Skeletal muscle satellite cell (primary cell): ENCODE measurements around the gene PGPEP1.

Source experiments
- H3K27me3 ChIP-seq: 2 replicates; pipeline ENCODE4 v1.7.0; 2013; ENCODE audit warnings: low read length; ENCODE audit not compliant: control insufficient read depth, insufficient read depth
- H3K36me3 ChIP-seq: 2 replicates; pipeline ENCODE4 v1.7.0; 2013; ENCODE audit warnings: mild to moderate bottlenecking, control low read depth, low read length; ENCODE audit not compliant: insufficient read depth
- H3K4me1 ChIP-seq: 2 replicates; pipeline ENCODE4 v1.7.0; 2013; ENCODE audit warnings: low read length; ENCODE audit not compliant: control insufficient read depth, insufficient read depth
- H3K4me2 ChIP-seq: 2 replicates; pipeline ENCODE4 v1.7.0; 2013; ENCODE audit warnings: mild to moderate bottlenecking, low read length
- H3K4me3 ChIP-seq: 2 replicates; pipeline ENCODE4 v1.7.0; 2013; ENCODE audit warnings: low read length
- H3K9ac ChIP-seq: 2 replicates; pipeline ENCODE4 v1.7.0; 2013; ENCODE audit warnings: mild to moderate bottlenecking, low read depth, low read length, moderate library complexity
- H3K9me3 ChIP-seq: replicated peaks from 2 replicates; pipeline ENCODE4 v1.7.0; 2013; ENCODE audit warnings: mild to moderate bottlenecking, control low read depth, low read length

PGPEP1 gene

GRCh38 chr19:18388960-18389725 lies 48.7 kb downstream of the PGPEP1 start:
- Histone ChIP-seq H3K4me1 (peaks cover 22% of the 10 kb centered on the region), H3K9me3 (no peaks in the 10 kb centered on the region), H3K36me3 (peaks cover 16% of the 10 kb centered on the region), H3K4me3 (peak overlapping the region; percentile 69), H3K27me3 (no peaks in the 10 kb centered on the region), H3K9ac (no peak overlapping the region), H3K4me2 (peak overlapping the region; percentile 85)

GRCh38 chr19:18389726-18390064 lies 49.3 kb downstream of the PGPEP1 start:
- Histone ChIP-seq H3K36me3 (peaks cover 16% of the 10 kb centered on the region), H3K9ac (no peak overlapping the region), H3K27me3 (no peaks in the 10 kb centered on the region), H3K4me1 (peaks cover 22% of the 10 kb centered on the region), H3K4me3 (no peak overlapping the region), H3K4me2 (no peak overlapping the region), H3K9me3 (no peaks in the 10 kb centered on the region)

GRCh38 chr19:18390065-18390907 lies 49.9 kb downstream of the PGPEP1 start:
- Histone ChIP-seq H3K27me3 (no peaks in the 10 kb centered on the region), H3K9me3 (no peaks in the 10 kb centered on the region), H3K9ac (no peak overlapping the region), H3K4me2 (no peak overlapping the region), H3K4me3 (no peak overlapping the region), H3K4me1 (peaks cover 22% of the 10 kb centered on the region), H3K36me3 (peaks cover 16% of the 10 kb centered on the region)

GRCh38 chr19:18391509-18392075 lies 51.2 kb downstream of the PGPEP1 start:
- Histone ChIP-seq H3K9me3 (no peaks in the 10 kb centered on the region), H3K9ac (no peak overlapping the region), H3K36me3 (peaks cover 16% of the 10 kb centered on the region), H3K4me2 (no peak overlapping the region), H3K27me3 (peaks cover 7% of the 10 kb centered on the region), H3K4me3 (no peak overlapping the region), H3K4me1 (peaks cover 17% of the 10 kb centered on the region)

- Histone ChIP-seq H3K9ac (no peak overlapping the region), H3K36me3 (peaks cover 16% of the 10 kb centered on the region), H3K4me3 (no peak overlapping the region)
Measured at GRCh38 chr19:18392417-18392816, 52.0 kb downstream of the PGPEP1 start.

DNA sequence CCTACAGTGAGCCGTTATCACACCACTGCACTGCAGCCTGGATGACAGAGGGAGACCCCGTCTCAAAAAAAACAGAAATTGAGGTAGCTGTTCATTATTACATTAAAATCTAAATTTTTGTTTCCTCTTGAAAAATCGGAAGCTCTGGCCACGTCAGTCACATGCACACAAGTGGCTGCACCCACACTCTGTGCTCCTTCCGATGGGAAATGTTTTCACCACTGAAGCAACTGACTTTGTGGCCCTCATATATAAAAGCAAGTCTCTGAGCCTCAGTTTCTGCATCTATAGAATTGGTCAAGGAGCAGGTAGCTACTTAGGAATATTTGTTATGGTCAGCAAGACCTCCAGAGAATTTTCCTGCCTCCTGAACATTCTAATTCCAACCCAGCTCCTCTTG lies 52.5 kb downstream of the PGPEP1 start:
- peaks cover 13% of the 10 kb centered on the region for H3K27me3 ChIP-seq
- H3K9me3 ChIP-seq: no peaks in the 10 kb centered on the region
- H3K36me3 ChIP-seq: peaks cover 16% of the 10 kb centered on the region
- H3K4me2 ChIP-seq: no peak overlapping the region
- H3K9ac ChIP-seq: no peak overlapping the region
- H3K4me1 ChIP-seq: peaks cover 16% of the 10 kb centered on the region
- no peak overlapping the region for H3K4me3 ChIP-seq

More at GRCh38 chr19:18392417-18392816, 52.0 kb downstream of the PGPEP1 start:
- Histone ChIP-seq H3K9me3 (no peaks in the 10 kb centered on the region), H3K4me2 (no peak overlapping the region), H3K4me1 (peaks cover 20% of the 10 kb centered on the region), H3K27me3 (peaks cover 13% of the 10 kb centered on the region)

- Histone ChIP-seq H3K9ac (no peak overlapping the region), H3K4me3 (no peak overlapping the region), H3K4me1 (peaks cover 10% of the 10 kb centered on the region)
Measured at GRCh38 chr19:18393836-18394235, 53.4 kb downstream of the PGPEP1 start.

GRCh38 chr19:18396471-18397241 lies 56.3 kb downstream of the PGPEP1 start:
- H3K4me3 ChIP-seq: no peak overlapping the region
- H3K9ac ChIP-seq: no peak overlapping the region

More at GRCh38 chr19:18393836-18394235, 53.4 kb downstream of the PGPEP1 start:
- Histone ChIP-seq H3K9me3 (no peaks in the 10 kb centered on the region), H3K36me3 (peaks cover 12% of the 10 kb centered on the region), H3K27me3 (peaks cover 13% of the 10 kb centered on the region), H3K4me2 (no peak overlapping the region)

GRCh38 chr19:18397242-18398202 lies 57.1 kb downstream of the PGPEP1 start, which contains the start of gene LRRC25:
Gene LRRC25, minus strand, starts transcription at chr19:18397622. Its CDS starts 659 bp downstream, at chr19:18396963.
- H3K4me2 ChIP-seq: no peak within 1 kb of the TSS
- no peaks in the 10 kb centered on the region for H3K9me3 ChIP-seq
- H3K4me3 ChIP-seq: no peak within 1 kb of the TSS
- peaks cover 13% of the 10 kb centered on the region for H3K27me3 ChIP-seq
- H3K36me3 ChIP-seq: no peaks in the 10 kb centered on the region
- peaks cover 13% of the 10 kb centered on the region for H3K4me1 ChIP-seq
- H3K9ac ChIP-seq: no peak within 1 kb of the TSS

More at GRCh38 chr19:18396471-18397241, 56.3 kb downstream of the PGPEP1 start:
- H3K9me3 ChIP-seq: no peaks in the 10 kb centered on the region
- H3K4me1 ChIP-seq: peaks cover 13% of the 10 kb centered on the region
- H3K36me3 ChIP-seq: no peaks in the 10 kb centered on the region
- H3K27me3 ChIP-seq: peaks cover 13% of the 10 kb centered on the region
- no peak overlapping the region for H3K4me2 ChIP-seq

DNA sequence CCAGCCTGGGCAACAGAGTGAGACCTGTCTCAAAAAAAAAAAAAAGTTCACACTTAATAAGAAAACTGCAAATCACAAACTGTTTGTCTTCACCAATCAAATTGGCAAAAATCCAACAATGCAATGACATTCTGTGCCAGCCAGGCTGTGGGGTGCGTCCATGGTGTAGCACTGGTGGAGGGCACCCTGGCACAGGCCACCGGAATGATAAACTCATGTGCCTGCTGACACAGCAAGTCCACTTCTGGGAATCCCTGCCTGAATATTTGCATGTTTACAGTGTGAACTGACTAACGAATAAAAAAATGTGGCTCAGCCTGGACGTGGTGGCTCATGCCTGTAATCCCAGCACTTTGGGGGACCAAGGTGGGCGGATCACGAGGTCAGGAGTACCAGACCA lies 58.6 kb downstream of the PGPEP1 start:
- no peaks in the 10 kb centered on the region for H3K9me3 ChIP-seq
- peaks cover 13% of the 10 kb centered on the region for H3K4me1 ChIP-seq
- H3K4me3 ChIP-seq: no peak overlapping the region
- H3K36me3 ChIP-seq: no peaks in the 10 kb centered on the region
- peaks cover 13% of the 10 kb centered on the region for H3K27me3 ChIP-seq
- no peak overlapping the region for H3K9ac ChIP-seq
- no peak overlapping the region for H3K4me2 ChIP-seq
